ENCODE results near the gene ANKH.

- TF ChIP-seq SMC3 (IDR thresholded peaks at IDR 0.05): no peak
- TF ChIP-seq PHF8 (IDR thresholded peaks at IDR 0.05; ENCODE audit: borderline replicate concordance, low read depth): no peak
- TF ChIP-seq POLR2A (IDR thresholded peaks at IDR 0.05; ENCODE audit: low read length): no peak
- no peak for TF ChIP-seq USF2 (IDR thresholded peaks at IDR 0.05)
- no peak for TF ChIP-seq CTCF (IDR thresholded peaks at IDR 0.05)
- TF ChIP-seq KDM1A (IDR thresholded peaks at IDR 0.05; ENCODE audit: low read depth): no peak
Observed at GRCh38 chr5:14706615-14707021, 165.0 kb downstream of the ANKH start.
